Sigmoid colon (tissue), 4 donors: Measurements from ENCODE around the gene PDE1C.

Experiments used
- CTCF ChIP-seq, 4 experiments: fragments of 450-650 bp in 3 of 4; fragments of 200-600 bp in 1 of 4; IDR thresholded peaks; one replicate each; pipeline ENCODE4 v1.5.1; 2016 to 2019; ENCODE audit warnings: antibody characterized with exemption in 4 of 4, mild to moderate bottlenecking in 3 of 4, moderate library complexity in 2 of 4
- POLR2AphosphoS5 ChIP-seq, 4 donors: sonication (generic); formaldehyde crosslinking; IDR thresholded peaks; one replicate each; pipeline ENCODE4 v1.6.1; 2017; ENCODE audit warnings: antibody characterized with exemption in 4 of 4

DNA sequence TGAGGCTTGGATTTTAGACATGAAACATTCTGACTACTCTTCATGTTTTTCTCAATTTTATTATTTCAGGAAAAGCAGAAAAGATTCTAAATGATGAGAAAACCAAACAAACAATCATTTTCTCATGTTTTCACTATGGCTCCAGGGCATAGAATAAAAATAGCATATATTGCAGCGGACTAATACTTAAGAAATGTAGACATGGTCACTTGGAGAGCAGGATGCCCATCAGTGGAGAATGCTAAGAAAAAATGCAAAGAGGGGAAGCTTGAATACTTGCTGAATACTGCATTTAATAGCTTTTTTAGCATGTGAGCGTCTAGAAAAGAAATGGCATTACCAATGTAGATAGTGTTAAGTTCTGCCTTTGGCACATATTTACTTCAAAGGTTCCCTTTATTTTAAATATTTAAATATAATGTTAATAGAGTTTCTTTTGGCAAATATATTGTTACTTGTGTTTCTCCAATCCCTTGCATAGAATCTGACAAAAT is 275.3 kb downstream of the PDE1C start:
- no peak for TF ChIP-seq CTCF (IDR thresholded peaks at IDR 0.05)
- no peak for TF ChIP-seq POLR2AphosphoS5 (IDR thresholded peaks at IDR 0.05)
